DND-41 (cell line): ENCODE measurements around the gene AQP2.

Experiments used
- ATAC-seq: fragments of 200-7000 bp; cut with Tn5 transposase; 3 replicates; pipeline ENCODE4 v1.9.1; 2021; ENCODE audit warnings: low read depth; ENCODE audit not compliant: insufficient read depth
- DNase-seq: peaks from one replicate; pipeline ENCODE4 v3.0.0-alpha.2; 2020
- H2AFZ ChIP-seq: 2 replicates; pipeline ENCODE4 v1.6.0; 2012; ENCODE audit warnings: low read depth, low read length
- H3K27ac ChIP-seq: 2 replicates; pipeline ENCODE4 v1.5.1; 2012; ENCODE audit warnings: low read length, inconsistent platforms
- H3K27me3 ChIP-seq: fragments of 200-600 bp; sonication (generic); 2 replicates; pipeline ENCODE4 v1.6.0; 2012; ENCODE audit warnings: low read length, mild to moderate bottlenecking, inconsistent platforms; ENCODE audit not compliant: insufficient read depth, poor library complexity
- H3K36me3 ChIP-seq: 2 replicates; pipeline ENCODE4 v1.5.1; 2012; ENCODE audit warnings: low read length, inconsistent platforms; ENCODE audit not compliant: insufficient read depth
- H3K4me1 ChIP-seq: 2 replicates; pipeline ENCODE4 v1.5.1; 2012; ENCODE audit warnings: mild to moderate bottlenecking, low read length; ENCODE audit not compliant: insufficient read depth
- H3K4me2 ChIP-seq: 2 replicates; pipeline ENCODE4 v1.6.0; 2012; ENCODE audit warnings: mild to moderate bottlenecking, moderate library complexity, low read length, inconsistent platforms; ENCODE audit not compliant: insufficient read depth
- H3K4me3 ChIP-seq, 2 experiments: fragments of 200-600 bp in 1 of 2; shearing (Covaris generic) in 1 of 2; 2 replicates each; pipeline ENCODE4 v1.5.1; 2012 to 2016; ENCODE audit warnings: inconsistent platforms in 2 of 2, low read length in 2 of 2, mild to moderate bottlenecking in 2 of 2, low read depth in 1 of 2, moderate library complexity in 1 of 2
- H3K79me2 ChIP-seq: 2 replicates; pipeline ENCODE4 v1.6.0; 2012; ENCODE audit warnings: low read length, inconsistent platforms; ENCODE audit not compliant: insufficient read depth
- H3K9ac ChIP-seq: 2 replicates; pipeline ENCODE4 v1.6.0; 2012; ENCODE audit warnings: low read depth, mild to moderate bottlenecking, inconsistent platforms, low read length, moderate library complexity
- H3K9me3 ChIP-seq: 2 replicates; pipeline ENCODE4 v1.5.1; 2012; ENCODE audit warnings: low read length, moderate library complexity, mild to moderate bottlenecking, inconsistent platforms; ENCODE audit not compliant: insufficient read depth, severe bottlenecking
- H4K20me1 ChIP-seq: 2 replicates; pipeline ENCODE4 v1.6.0; 2012; ENCODE audit warnings: low read length; ENCODE audit not compliant: insufficient read depth
- EZH2 ChIP-seq: IDR thresholded peaks from 3 replicates; pipeline ENCODE4 v1.6.1; 2012; ENCODE audit warnings: borderline replicate concordance, low read depth, mild to moderate bottlenecking, moderate library complexity, low read length, inconsistent platforms; ENCODE audit not compliant: severe bottlenecking
- TF ChIP-seq, protein P1 (sequence below): IDR thresholded peaks from 2 replicates; pipeline ENCODE4 v1.5.1; 2012; ENCODE audit warnings: borderline replicate concordance, low read length, moderate library complexity, mild to moderate bottlenecking; ENCODE audit not compliant: poor library complexity, severe bottlenecking; ENCODE audit errors: extremely low read depth

Gene AQP2

DNA sequence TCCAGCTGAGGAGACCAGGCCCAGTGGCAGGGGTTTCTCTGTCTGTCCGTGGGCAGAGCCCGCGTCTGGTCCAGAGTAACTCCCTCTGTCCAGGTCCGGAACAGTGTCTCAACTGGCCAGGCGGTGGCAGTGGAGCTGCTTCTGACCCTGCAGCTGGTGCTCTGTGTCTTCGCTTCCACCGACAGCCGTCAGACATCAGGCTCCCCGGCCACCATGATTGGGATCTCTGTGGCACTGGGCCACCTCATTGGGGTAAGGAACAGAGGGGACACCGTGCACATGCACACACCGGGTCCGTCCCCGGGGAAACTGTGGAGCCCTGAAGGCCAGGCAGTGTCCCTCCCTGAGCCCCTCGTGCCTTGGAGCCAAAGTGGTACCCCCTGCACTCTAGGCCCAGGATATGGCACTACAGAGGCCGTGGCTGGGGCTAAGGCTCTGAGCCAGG, 23.7 kb downstream of the AQP2 start:
- Histone ChIP-seq H2AFZ (no peak overlapping the region), H3K27me3 (peaks cover 26% of the 10 kb centered on the region), H4K20me1 (peaks cover 12% of the 10 kb centered on the region), H3K9me3 (no peaks in the 10 kb centered on the region), H3K4me2 (no peak overlapping the region), H3K27ac (no peak overlapping the region), H3K36me3 (no peaks in the 10 kb centered on the region), H3K4me3 (no peak overlapping the region), H3K4me1 (no peaks in the 10 kb centered on the region), H3K79me2 (no peaks in the 10 kb centered on the region), H3K9ac (no peak overlapping the region)
- DNase-seq: no peak
- ATAC-seq: no peak
- TF ChIP-seq, protein P1, sequence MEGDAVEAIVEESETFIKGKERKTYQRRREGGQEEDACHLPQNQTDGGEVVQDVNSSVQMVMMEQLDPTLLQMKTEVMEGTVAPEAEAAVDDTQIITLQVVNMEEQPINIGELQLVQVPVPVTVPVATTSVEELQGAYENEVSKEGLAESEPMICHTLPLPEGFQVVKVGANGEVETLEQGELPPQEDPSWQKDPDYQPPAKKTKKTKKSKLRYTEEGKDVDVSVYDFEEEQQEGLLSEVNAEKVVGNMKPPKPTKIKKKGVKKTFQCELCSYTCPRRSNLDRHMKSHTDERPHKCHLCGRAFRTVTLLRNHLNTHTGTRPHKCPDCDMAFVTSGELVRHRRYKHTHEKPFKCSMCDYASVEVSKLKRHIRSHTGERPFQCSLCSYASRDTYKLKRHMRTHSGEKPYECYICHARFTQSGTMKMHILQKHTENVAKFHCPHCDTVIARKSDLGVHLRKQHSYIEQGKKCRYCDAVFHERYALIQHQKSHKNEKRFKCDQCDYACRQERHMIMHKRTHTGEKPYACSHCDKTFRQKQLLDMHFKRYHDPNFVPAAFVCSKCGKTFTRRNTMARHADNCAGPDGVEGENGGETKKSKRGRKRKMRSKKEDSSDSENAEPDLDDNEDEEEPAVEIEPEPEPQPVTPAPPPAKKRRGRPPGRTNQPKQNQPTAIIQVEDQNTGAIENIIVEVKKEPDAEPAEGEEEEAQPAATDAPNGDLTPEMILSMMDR: no peak
- no peak for TF ChIP-seq EZH2

- Histone ChIP-seq H3K4me2 (no peak overlapping the region), H2AFZ (no peak overlapping the region), H3K27ac (no peak overlapping the region), H3K9me3 (no peaks in the 10 kb centered on the region), H4K20me1 (peaks cover 12% of the 10 kb centered on the region), H3K27me3 (peaks cover 21% of the 10 kb centered on the region), H3K9ac (no peak overlapping the region), H3K4me1 (no peaks in the 10 kb centered on the region), H3K36me3 (no peaks in the 10 kb centered on the region), H3K4me3 (no peak overlapping the region), H3K79me2 (no peaks in the 10 kb centered on the region)
- TF ChIP-seq, protein P1: no peak
- TF ChIP-seq EZH2: no peak
- DNase-seq (no peak), ATAC-seq (no peak)
Observed at GRCh38 chr12:49974677-49975317, 24.3 kb downstream of the AQP2 start.

DNA sequence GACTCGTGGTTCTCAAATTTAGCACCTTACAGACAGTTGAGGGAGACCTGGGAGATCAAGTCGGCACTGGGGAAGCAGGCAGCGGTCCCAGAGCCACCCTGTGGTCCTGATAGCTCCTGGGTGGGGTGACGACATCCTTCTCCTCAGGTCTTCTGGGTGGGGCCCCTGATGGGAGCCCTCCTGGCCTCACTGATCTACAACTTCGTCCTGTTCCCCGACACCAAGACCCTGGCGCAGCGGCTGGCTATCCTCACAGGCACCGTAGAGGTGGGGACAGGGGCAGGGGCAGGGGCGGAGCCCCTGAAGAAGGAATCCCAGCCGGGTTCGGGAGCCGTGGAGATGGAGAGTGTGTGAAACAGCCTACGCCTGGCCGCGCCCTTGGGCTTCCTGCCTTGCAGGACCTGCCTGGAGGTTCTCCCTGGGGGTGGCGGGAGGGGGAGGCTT, 24.8 kb downstream of the AQP2 start:
- H3K4me2 ChIP-seq: no peak overlapping the region
- no peak for ATAC-seq
- no peak overlapping the region for H3K9ac ChIP-seq
- H3K4me3 ChIP-seq: no peak overlapping the region
- H3K9me3 ChIP-seq: no peaks in the 10 kb centered on the region
- H3K4me1 ChIP-seq: no peaks in the 10 kb centered on the region
- H3K36me3 ChIP-seq: no peaks in the 10 kb centered on the region
- TF ChIP-seq, protein P1: no peak
- no peak for TF ChIP-seq EZH2
- H3K27ac ChIP-seq: no peak overlapping the region
- H2AFZ ChIP-seq: no peak overlapping the region
- H4K20me1 ChIP-seq: peaks cover 10% of the 10 kb centered on the region
- peaks cover 16% of the 10 kb centered on the region for H3K27me3 ChIP-seq
- no peaks in the 10 kb centered on the region for H3K79me2 ChIP-seq
- no peak for DNase-seq
